Activated gamma-delta T cell (primary cell): ENCODE results near the gene TSPAN11.

ENCODE experiments used
- DNase-seq: peaks from one replicate; lab custom pipeline; 2025; lab: John Stamatoyannopoulos, UW

TSPAN11 gene

GRCh38 chr12:30959778-30960177 is 33.2 kb downstream of the TSPAN11 start:
- DNase-seq = no peak

- DNase-seq = no peak
Observed at GRCh38 chr12:30961030-30961429, 34.5 kb downstream of the TSPAN11 start.

GRCh38 chr12:30962047-30962446 is 35.5 kb downstream of the TSPAN11 start:
- DNase-seq = no peak

DNA sequence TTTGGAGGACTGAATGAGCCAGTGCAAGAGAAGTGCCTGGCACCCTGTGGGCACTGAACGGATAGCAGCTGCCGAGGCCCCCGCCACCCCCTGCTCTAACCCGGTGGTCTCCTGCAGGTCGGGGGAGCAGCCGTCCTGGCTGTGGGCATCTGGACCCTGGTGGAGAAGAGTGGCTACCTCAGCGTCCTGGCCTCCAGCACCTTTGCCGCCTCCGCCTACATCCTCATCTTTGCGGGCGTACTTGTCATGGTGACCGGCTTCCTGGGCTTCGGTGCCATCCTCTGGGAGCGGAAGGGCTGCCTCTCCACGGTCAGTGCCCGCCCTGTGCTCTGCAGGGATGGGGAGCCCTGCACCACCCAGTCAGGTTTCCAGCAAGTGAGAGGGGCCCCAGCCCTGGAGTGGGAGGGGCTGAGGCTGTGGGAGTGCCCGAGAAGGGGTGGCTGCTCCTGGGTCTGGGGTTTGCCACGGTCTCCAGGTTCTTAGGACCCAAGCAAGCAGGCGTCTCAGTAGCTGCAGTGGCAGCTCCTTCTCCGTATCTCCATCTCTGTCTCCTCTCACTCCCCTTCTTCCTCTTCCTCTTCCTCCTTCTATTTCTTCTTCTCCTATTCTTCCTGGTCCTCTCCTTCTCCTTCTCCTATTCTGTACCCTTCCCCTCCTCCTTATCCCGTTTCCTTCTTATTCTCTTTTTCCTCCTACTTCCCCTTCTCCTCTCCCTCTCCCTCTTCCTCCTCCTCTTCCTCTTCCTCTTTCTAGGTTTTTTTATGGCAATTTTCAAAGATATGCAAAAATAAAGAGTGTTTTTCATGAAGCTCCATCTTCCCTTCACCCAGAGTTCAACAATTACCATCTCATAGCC is 37.4 kb downstream of the TSPAN11 start:
- no peak for DNase-seq

DNA sequence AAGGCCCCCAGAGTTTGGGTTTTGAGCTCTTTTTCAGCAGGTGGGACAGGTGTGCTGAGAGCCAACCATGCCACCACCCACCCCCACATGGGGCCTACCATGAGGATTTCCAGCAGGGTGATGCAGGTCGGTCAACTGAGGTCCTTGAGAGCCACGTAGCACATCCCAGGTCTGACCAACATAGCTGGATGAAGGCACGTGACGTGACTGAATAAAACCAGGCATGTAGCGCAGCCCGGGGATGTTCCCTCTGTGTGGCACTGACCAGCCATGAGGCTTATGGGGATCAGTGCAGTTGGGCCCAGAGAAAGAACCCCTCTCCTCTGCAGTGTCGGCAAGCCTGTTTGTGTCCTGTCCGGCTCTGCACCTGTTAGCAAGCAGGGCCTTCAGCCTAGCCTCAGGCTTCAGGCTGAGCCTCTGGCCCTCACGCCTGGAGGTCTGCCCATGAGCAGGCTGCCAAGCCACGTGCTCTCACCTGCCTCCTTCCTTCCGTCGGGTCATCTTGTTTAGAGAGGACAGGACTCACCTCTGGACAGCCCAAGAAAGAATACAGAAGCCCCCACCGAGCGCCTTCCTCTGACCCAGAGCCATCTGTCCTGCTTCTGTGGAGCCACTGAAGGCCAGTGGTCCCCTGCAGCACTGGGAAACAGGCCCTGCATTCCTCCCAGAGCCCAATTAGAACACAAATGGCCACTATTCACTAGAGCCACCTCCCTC is 38.5 kb downstream of the TSPAN11 start:
- DNase-seq = no peak

GRCh38 chr12:30965613-30965985 is 39.1 kb downstream of the TSPAN11 start:
- DNase-seq = no peak

GRCh38 chr12:30967026-30967425 is 40.5 kb downstream of the TSPAN11 start:
- no peak for DNase-seq

DNA sequence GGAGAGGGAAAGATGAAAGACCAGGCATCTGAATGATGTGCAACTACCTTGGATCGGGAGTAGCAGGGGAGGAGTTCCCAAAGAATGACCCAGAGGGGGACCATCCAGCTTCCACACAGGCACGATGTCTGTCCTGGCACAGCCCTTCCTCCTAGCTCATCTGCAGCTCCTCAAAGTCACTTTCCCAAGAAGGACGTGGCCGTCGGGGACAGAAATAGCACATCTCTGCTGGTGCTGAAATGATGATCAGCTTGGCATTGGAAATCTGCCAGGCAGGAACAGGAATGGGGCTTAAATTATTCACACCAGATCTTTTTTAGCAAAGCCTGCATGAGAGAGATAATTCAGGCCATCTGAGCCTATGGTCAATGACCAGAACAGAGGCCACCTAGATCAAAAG is 41.7 kb downstream of the TSPAN11 start:
- DNase-seq = no peak

DNA sequence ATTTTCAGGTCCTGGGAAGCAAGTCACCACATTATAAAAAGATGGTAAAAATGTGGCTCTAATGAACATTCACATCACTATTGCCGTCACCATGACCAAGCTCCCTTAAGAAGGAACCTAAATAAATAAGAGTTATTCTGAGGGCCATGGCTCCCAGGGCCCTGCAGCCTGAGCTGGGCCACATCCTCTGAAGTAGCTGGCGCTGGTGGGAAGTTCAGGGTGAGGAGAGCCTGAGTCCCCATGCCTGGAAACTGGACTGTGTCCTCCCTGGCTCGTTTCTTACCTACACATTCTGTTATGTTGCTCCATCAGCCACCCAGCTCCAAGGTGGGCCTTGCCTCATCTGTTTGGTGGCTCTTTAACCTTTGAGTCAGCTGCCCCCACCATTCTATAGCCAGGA is 42.5 kb downstream of the TSPAN11 start:
- DNase-seq = no peak

DNA sequence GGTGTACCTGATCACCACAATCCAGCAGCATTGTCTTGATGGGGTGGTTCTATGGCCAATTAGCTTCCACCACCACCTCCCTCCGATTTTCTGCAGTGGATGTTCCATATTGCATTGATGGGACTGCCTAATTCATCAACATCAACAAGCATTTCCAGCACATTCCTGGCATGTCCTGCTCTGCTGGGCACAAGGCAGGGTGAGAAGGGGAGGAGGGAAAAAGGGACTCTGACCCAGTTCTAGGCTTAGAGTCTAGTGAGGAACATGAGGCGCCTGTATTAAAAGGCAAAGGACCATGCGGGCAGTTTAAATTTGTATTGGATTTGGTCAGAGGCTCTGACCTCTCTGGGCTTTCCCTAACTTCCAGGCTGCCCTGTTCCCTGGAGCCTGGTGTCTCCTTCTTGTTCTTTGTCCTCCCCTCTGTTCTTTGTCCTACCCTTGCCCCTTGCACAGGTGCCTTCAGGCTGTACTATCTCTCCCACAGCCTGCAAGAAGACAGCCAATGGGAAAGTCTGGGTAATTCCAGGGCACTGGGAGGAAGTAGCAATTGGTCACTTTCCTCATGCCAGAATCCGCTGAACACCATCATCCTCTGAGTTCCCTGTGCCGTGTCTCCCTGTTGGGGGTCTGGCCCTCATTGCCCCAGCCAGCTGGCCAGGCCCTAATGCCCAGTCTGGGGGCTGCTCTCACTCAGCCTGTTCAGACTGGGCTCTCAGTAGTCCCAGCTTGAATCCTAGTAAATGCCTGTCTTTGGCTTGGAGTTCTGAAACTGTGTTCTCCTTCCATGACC is 43.3 kb downstream of the TSPAN11 start:
- no peak for DNase-seq

DNA sequence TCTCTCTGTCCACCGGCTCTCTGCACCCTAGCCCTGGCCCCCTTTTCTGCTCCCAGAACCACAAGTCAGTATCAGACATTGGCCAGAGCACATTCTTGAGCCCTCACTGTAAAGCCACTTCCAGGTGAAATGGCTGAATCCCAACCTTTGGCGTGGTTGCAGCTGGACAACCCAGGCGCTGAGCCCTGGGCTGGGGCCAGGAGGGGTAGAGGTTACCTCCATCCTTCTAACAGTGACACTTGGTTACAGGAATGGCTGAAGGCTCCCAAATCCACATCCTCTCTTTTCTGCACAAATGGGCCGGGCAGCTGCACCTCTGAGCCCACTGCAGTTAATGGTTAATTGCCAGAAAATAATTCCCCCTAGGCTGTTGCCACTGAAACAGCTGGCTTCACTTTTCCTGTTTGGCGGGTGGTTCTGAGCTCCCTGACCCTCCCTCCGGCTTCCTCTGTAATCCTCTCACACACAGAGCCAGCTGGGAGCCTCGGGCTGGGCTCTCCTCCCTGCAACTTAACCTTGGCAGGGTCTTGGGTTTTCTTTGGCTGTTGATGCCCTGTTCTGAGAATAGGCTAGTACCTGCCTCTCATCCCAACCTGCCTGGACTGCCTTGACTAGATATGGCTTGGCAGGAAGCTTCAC is 44.1 kb downstream of the TSPAN11 start:
- no peak for DNase-seq

- no peak for DNase-seq
Observed at GRCh38 chr12:30972035-30972434, 45.5 kb downstream of the TSPAN11 start.

DNA sequence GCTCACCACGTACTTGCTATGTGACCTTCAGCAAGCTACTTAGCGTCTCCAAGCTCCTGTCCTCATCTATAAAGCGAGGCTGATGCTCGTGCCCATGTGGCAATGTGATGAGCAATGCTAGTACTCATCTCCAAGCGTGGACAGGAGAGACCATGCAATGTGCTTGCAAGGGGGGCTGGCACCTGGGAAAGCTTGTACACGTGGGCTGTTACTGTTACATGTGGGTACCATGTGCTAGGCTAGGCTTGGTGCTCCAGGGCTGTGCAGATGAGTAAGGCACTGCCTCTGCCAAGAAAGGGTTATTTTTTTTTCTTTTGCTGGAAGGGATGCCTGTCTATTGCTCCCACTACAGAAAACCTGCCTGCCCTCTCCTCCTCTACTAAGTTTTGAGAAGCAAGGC is 46.6 kb downstream of the TSPAN11 start:
- no peak for DNase-seq

GRCh38 chr12:30973830-30974229 is 47.3 kb downstream of the TSPAN11 start:
- no peak for DNase-seq

DNA sequence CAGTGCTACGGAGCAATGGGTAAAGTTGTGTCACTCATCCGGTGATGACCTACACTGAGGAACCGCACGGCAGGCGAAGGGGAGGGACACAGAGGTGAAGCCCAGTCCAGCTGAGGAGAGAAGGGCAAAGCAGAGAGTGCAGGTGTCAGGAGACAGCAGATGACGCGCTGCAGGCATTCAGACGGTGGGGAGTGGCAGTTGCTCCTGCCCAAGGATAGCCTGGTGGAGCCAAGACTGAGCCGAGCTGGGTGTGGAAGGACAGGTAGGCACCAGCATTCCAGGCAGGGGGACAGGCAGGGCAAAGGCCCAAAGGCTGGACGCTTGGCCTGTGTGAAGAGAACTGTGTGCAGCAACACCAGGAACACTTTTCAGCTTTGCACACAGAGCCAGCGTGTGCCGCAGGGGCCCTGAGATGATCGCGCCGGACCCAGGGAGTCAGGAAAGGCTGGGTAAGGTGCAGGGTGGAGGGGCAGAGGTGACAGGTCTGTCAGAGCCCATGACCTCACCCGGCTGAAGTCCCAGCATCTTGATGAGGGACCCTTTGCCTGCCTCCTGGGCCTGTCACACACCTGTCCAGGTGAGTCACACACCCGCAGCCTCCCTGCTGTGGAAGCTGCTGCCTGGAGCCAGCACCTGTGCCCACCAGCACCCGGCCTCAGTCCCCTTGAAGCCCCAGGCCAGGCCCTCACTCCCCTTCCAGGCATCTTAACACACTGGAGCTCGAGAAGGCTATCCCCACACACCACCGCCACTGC is 48.4 kb downstream of the TSPAN11 start:
- no peak for DNase-seq

GRCh38 chr12:30975581-30975980 is 49.0 kb downstream of the TSPAN11 start:
- DNase-seq = no peak

DNA sequence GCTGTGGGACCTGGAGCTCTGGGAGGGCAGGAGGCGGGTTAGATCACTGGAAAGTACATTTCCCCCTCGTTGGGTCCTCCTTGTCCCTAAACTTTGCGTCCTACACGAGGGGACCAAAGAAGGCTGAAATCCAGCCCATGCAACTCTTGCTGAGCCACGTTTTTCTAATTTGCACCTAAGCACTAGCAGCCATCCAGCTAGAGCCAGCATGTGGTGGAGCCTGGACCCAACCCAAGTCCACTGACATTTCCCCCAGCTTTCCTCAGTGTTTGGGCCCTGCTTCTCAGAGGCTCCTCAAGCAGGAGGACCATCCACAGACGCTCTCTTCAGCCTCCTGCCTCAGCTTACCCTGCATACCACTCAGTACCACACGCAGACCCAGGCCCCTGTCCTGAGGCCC is 49.7 kb downstream of the TSPAN11 start:
- DNase-seq = no peak

DNA sequence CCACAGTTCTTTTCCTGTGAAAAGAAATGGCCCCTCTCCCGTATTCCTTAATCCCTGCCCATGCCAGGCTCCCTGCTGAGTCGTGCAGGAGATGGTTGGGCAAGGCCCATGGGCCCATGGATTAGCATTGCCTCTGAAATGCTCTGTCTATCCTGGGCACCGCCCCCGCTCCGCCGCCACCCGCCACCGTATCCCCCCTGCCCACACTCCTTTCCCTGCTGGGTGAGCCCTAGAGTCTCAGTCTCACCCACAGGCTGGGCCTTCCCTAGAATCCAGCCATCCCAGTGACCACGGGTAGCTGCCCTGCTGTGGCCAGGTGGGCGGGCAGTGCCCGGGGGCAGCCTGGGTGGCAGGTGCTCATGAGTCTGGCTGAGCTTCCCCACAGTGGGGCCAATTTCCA is 50.6 kb downstream of the TSPAN11 start:
- no peak for DNase-seq

DNA sequence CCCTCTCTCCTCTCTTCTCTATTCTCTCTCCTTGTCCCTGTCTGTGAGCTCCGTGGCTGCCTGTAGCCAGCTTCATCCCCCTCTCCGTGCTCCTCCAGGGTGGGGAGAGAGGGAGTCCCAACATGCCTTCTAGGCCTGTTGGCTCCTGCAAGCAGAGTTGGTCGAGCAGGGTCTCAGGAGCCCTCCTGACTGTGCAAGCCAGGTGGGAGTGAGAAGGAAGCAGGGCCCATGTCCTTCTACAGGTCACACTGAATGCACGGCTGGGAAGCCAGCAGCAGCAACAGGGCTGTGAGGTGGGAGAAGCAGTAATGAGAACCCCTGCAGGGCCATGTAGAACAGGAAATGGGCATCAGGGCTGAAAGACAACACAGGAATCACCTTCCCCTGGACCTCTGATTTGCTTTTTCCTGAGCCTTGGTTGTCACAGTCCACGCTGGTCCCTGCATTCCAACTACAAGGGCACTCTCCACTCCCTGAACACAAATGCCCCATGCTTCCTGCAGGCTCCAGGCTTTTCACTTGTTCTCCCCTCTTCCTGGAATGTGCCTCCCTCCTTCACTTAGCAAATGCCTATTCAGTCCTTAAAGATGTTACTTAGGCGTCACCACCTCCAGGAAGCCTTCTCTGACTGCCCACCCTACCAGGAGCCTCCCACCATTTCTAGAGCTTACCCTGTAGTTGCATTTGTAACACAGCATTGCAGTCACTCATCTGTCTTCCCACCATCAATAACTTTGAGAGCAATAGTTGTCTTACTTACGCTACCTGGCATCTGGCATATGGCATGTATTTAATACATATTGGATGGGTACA is 51.2 kb downstream of the TSPAN11 start:
- no peak for DNase-seq

GRCh38 chr12:30978639-30979038 is 52.1 kb downstream of the TSPAN11 start:
- no peak for DNase-seq
